HG03342 (cell line): Measurements from ENCODE around the gene G2E3.
A peak's percentile ranks its signal among the peaks of the same experiment; 100 is the strongest.
"Not testable (repeated sequence)": the region's sequence is repeated elsewhere in the genome, so short reads cannot be mapped to it uniquely, and the experiment has no call there.

Source experiments
- ATAC-seq: cut with Tn5 transposase; IDR thresholded peaks from one replicate; pipeline ENCODE4 v1.9.1; 2021; ENCODE audit warnings: mild to moderate bottlenecking, moderate library complexity; ENCODE audit not compliant: unreplicated experiment

The G2E3 gene

DNA sequence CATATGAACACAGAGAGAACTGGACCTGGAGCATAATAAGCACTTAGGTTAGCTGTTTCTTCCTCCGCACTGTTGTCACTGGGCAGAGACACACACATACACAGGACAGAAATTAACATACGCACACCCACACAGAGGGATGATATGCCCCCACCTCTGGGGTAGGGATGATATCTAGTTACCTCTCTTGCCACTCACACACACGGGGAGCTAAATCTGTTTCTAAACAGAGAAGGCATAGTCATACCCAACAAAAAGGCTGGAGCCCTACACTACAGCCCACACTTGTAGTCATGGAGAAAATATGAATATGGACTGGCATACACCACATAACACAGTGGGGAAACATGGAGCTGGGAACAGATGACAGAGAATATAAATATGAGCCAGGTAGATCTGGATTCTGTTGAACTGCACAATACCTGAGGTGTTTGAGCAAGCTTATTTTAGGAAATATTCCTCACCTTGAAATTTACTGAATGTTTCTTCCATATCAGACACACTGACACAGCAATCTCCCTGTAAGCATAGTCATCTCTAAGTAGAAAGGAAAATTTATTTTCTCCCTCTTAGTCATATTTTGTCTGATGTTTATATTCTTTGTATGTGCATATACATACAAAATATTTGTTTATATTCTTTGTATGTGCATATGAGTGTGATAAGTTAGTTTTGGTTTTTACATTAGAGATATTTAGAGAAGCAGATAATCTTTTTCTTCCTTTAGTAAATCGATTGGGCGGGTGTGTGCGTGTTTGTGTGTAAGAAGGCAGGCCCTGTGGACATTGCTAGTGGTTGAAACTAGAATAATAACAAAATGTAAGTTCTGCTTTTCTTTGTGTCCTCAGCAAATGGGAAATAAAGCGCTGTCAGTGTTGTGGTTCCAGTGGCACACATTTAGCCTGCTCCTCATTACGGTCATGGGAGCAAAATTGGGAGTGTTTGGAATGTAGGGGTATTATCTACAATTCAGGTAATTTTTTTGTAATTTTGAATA is 42.3 kb downstream of the G2E3 start:
- ATAC-seq, result no peak

DNA sequence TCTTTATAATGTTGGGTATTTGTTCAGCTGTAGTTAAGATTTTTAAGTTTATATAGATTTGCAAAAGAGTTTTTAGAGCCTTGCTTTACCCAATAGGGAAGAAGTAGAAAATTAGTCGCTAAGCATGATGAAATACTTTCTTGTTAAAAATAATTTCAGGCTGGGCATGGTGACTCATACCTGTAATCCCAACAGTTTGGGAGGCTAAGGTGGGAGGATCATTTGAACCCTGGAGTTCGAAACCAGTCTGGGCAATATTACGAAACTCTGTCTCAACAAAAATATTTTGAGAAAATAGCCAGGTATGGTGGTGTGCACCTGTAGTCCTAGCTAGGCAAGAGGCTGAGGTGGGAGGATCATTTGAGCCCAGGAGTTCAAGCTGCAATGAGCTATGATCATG is 44.4 kb downstream of the G2E3 start:
- ATAC-seq, result no peak

DNA sequence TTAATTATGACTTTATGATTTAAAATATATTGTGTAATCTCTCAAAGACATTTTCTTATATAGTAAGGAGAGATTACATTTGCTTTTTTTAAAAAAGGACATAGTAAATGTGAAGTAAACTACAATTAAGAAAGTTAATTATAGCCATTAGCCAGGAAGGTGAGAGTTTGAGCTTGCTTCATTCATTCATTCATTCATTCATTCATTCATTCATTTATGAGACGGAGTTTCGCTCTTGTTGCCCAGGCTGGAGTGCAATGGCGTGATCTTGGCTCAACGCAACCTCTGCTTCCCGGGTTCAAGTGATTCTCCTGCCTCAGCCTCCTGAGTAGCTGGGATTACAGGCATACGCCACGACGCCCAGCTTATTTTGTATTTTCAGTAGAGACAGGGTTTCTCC is 45.7 kb downstream of the G2E3 start:
- not testable (repeated sequence) for ATAC-seq

DNA sequence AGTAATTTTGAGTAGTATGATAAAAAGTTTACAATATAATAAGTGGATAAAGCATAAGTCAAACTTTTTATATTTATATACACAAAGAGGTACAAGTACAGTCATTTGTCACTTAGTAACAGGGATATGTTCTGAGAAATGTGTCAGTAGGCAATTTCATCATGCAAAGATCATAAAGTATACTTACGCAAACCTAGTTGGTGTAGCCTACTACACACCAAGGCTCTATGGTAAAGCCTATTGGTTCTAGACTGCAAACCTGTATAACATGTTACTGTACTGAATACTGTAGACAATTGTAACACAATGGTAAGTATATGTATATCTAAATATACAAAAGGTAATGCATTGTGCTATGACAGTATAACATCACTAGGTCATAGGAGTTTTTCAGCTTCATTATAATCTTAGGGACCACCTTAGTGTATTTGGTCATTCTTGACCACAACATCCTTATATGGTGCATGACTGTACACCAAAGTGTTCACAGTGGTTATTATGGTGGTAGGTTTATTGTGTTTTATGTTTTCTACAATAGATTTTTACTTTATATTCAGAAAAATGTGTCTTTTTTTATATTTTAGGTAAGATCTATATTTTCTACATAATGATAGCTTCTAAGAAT is 48.3 kb downstream of the G2E3 start:
- ATAC-seq, result no peak

DNA sequence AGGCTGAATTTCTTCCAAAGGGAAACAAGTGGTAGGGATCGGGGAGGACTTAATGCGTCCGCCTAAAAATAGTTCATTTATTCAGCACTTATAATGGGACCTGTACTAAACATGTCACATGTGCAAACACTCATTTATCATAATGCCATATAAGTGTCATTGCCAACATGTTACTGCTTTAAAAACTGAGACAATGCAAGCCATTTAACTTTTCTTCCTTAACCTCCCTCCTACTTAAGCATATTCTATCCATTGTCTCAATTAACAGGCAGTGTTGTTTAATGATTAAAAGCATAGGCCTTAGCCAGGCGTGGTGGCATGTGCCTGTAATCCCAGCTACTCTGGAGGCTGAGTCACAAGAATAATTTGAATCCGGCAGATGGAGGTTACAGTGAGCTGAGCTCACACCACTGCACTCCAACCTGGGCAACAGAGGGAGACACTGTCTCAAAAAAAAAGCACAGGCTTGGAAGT is 49.6 kb downstream of the G2E3 start:
- no peak for ATAC-seq

DNA sequence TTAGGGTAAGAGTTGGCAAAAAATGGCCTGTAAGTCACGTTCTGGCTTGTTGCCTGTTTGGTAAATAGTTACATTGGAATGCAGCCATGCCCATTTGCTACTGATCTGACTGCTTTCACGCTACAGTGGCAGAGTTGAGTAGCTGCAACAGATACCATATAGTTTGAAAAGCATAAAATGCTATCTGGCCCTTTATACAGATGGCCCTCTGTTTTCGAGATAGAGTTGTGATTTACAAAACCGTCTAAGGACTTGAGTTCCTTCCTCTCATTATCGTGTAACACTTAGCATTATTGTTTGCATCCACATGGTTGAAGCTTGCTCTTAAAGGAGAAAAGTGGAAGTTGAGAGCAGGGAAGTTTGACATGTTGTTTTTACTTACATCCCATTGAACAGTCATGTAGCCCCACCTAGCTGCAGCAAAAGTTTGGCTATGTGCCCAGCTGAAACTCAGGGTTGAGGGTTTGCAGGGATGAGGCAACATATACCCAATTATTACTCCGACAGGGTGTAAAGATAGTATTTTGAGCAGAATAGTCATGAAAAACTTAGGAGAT is 51.9 kb downstream of the G2E3 start:
- ATAC-seq, result no peak

DNA sequence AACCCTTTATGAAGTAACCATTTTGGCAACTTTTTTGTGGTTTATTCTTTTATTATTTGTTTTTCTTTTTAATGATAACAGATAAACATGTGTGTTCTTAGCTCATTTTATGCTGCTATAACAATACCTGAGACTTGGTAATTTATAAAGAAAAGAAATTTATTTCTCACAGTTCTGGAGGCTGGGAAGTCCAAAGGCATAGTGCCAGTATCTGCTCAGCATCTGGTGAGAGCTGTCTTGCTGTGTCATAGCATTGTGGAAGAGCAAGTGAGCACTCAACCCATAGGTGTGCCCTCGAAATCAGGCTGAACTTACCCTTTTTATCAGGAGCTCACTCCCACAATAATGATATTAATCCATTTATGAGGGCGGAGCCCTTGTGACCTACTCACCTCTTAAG is 55.2 kb downstream of the G2E3 start:
- ATAC-seq, result no peak

DNA sequence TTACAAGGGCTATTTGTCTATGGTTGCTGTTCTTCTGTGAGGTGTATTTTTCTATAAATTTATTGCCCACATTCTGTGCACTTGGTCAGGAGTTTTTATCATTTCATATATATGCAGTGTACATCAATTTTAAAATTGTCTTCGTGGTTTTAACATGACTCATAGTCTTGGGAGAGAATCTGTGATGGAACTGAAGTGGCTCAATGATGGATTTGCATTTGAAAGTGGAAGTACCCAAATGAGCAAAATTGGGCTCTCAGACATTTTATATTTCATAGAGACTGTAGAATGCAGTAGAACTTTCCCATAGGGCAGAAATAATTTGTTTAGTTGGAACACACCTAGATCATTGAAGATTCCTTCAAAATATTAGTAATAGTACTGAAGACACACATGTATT is 61.2 kb downstream of the G2E3 start:
- peak; percentile 40 for ATAC-seq

DNA sequence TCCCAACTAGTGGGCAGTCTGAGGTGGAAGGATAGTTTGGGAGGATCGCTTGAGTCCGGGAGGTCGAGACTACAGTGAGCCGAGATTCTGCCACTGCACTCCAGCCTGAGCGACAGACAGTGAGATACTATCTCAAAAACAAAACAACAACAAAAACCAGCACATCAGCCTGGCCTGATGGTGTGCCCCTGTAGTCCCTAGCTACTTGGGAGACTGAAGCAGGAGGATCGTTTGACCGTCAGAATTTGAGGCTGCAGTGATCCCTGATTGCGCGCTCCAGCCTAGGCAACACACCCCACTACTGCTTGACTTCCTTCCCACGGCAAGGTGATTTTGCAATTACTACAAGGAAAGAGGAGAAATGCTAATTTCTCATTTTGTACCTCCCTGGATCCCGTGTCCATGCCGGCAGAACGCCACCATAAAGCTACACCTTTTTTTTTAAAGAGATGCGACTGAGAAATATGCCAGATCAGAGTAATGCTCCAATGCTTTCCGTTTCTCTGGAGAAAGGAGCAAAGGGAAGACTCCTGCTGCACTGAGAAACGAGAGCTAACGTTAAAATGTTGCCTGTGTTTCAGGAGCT is 62.5 kb downstream of the G2E3 start:
- ATAC-seq, result peak; percentile 8

DNA sequence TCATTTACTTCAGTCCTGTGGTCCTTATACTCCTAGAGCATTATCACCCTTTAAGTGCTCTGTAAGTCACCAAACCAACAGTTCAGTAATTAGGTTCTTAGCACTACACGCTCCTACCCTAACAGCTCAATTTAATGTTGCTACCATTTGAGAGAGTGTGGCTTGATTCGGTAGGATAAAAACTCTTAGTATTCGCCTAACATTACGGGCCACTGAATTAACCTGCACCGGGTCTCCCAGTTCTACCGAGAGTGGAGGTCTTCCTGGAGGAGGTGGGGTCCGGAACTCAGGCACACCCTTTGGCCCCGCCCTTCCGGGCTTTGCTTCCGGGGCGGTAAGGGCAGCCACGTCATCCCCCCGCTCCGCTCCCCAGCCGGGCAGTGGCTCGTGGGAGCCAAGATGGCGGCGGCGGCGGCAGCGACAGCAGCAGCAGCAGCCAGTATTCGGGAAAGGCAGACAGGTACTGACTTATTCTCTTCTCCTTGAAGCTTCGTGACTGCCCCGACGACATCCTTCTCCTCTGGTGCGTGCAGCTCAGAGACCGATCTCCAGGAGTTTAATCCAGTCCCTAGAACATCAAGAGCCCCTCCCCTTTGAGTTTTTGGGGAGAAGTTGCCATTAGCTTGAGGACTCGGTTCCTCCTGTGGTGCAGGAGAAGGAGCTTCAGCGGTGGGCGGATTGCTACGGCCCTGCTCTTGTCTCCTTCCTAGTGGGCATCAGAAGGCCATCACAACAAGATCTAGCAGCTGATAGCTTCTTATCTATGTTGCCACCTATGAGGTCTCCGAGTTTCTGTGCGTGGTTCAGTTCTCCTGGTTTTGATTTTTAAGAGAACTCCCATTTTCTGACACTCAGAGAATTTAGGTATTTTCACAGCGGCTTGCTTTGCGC is 63.2 kb downstream of the G2E3 start, which contains the start of gene SCFD1:
Gene SCFD1, plus strand, starts transcription at position 380 of the 891 bp plus-strand sequence. Its CDS starts 20 bp downstream, at position 400.
- peak; percentile 93 for ATAC-seq

DNA sequence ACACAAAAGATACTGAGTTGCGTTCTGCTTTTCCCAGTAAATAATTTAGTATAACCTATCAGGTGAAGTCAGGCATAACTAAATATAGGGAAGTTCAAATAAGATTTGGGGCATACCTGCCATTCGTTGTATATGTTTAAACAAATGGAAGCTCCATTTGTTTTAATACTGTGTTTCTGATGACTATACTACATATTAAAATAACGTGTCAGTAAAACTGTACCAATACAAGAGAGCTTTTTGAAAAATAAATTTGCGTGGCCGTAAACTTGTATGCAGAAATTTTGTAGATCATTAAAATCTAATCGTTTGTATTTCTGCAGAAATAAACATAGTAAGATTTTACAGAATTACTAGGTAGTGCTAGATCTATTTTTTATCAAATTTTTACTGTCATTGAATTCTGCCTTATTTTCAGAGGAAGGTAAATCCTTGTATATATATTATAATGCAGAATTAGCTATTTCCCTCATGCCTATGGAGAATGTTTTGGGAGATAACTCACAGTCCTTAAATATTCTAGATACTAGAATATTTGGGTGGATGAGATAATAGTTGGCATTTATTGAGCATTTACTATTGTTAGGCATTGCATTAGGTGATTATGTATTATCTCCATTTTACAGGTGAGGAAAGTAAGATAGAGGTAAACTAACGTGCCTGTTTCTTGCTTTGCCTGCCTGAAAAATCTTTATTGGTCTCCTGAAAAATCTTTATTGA is 64.6 kb downstream of the G2E3 start:
- no peak for ATAC-seq

DNA sequence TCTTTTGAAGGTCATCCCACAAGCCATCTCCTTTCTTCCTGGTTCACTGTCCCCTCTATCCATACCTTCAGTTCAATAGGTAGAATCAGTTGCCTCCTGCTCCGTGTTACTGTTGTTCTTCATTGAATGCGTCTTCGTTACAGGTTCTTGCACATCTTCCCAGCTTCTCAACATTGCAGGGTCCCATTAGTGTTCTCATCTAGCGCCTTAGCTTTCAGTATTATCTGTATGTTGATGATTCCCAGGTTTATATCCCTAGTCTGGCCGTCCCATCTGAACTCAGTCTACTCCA is 65.1 kb downstream of the G2E3 start:
- ATAC-seq, result no peak

DNA sequence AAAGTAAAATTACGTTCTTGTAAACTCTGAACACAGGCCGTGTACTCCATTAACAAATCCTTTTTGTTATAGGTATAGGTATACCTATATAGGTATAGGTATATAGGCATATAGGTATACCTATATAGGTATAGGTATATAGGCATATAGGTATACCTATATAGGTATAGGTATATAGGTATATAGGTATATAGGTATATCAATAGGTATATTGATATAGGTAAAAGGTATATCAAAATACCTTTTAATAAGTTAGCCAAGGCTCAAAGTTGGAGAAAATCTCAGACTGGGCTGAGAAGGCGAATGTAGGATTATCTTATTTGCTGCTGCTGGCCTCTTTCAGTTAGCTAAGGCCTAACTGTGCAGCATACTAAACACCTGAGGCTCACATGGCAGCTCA is 66.6 kb downstream of the G2E3 start:
- ATAC-seq, result no peak

DNA sequence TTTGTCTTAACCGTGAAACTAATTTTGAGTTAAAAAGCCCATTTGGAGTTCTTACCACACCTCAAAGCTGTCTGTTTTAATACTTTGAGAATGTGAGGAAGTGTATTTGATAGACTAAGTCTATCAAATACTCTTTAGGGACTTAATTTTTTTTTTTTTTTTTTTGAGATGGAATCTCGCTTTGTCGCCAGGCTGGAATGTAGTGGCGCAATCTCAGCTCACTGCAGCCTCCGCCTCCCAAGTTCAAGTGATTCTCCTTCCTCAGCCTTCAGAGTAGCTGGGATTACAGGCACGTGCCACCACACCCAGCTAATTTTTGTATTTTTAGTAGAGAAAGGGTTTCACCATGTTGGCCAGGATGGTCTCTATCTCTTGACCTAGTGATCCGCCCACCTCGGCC is 70.5 kb downstream of the G2E3 start:
- not testable (repeated sequence) for ATAC-seq

DNA sequence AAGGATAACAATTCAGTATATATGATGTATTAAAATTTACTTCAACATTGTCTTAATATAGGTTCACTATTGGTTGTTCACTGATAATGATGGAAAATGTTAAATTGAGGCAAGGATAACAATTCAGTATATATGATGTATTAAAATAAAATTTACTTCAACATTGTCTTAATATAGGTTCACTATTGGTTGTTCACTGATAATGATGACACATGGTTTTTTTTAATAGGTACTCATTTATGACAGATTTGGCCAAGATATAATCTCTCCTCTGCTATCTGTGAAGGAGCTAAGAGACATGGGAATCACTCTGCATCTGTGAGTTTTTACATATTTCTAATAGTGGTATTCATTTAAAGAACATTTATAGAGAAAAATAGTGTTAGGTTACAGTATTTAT is 71.3 kb downstream of the G2E3 start:
- ATAC-seq, result no peak

DNA sequence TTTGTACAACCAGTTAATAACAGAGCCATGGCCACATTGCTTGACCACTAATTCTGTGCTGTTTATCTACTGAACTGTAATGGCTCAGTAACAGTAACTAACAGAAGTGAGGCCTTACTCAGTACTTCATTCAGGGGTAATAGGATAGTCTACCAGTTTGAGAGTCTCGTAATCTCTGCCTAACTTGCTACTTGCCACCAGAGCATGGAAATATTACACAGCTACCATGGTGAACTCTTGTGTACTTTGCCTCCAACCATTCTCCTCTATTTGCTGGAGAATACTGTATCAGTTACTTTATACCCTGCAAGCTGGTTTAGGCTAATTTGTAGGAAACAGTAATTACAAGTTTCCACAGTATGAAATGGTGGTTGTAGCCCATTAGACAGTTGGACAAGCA is 73.8 kb downstream of the G2E3 start:
- ATAC-seq, result no peak

DNA sequence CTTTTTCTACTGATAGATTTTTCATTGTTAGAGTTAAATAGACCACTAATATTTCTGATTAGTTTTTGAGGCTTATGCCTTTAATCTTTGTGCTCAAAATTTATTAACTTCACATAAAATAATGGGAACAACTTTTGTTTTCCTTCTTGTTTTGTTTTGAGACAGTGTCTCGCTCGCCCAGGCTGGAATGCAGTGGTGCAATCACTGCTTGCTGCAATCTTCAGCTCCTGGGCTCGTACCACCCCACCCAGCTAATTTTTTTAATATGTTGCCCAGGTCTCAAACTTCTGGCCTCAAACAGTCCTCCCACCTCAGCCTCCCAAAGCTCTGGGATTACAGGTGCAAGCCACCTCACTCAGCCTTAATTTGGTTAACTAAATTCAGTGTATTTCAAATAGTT is 80.0 kb downstream of the G2E3 start:
- ATAC-seq, result no peak

DNA sequence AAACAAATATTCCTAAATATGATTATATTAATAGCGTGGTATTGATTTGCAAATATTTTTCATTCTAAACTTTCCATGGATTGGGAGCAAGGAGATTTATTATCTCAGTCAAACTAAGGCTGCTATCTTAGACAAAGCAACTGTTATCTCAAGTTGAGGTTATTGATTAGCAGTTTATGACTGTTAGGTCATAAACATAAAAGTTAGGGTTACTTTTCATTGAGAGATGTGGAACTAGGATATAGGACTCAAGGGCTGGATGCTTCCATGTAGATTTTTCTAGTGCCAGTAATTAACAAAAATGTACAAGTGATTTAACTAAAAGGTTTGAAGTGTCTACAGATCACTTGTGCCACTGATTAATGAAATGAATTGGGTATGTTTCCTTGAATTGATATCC is 82.2 kb downstream of the G2E3 start:
- no peak for ATAC-seq

DNA sequence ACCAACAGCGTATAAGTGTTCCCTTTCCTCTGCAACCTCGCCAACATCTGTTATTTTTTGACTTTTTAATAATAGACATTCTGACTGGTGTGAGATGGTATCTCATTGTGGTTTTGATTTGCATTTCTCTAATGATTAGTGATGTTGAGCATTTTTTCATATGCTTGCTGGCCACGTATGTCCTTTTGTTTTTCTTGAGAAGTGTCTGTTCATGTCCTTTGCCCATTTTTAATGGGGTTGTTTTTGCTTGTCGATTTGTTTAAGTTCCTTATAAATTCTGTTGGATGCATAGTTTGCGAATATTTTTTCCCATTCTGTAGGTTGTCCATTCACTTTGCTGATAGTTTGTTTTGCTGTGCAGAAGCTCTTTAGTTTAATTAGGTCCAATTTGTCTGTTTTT is 85.5 kb downstream of the G2E3 start:
- not testable (repeated sequence) for ATAC-seq

DNA sequence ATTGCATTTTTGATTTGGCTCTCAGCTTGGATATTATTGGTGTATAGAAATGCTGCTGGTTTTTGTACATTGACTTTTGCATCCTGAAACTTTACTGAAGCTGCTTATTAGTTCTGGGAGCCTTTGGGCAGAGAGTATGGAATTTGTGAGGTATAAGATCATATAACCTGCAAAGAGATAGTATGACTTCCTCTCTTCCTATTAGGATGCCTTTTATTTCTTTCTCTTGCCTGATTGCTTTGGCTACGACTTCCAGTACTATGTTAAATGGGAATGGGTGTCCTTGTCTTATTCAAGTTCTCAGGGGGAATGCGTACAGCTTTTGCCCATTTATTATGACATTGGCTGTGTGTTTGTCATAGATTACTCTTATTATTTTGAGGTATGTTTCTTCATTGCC is 86.6 kb downstream of the G2E3 start:
- ATAC-seq, result no peak
